ENCODE results near the gene PGP.

Gene PGP

DNA sequence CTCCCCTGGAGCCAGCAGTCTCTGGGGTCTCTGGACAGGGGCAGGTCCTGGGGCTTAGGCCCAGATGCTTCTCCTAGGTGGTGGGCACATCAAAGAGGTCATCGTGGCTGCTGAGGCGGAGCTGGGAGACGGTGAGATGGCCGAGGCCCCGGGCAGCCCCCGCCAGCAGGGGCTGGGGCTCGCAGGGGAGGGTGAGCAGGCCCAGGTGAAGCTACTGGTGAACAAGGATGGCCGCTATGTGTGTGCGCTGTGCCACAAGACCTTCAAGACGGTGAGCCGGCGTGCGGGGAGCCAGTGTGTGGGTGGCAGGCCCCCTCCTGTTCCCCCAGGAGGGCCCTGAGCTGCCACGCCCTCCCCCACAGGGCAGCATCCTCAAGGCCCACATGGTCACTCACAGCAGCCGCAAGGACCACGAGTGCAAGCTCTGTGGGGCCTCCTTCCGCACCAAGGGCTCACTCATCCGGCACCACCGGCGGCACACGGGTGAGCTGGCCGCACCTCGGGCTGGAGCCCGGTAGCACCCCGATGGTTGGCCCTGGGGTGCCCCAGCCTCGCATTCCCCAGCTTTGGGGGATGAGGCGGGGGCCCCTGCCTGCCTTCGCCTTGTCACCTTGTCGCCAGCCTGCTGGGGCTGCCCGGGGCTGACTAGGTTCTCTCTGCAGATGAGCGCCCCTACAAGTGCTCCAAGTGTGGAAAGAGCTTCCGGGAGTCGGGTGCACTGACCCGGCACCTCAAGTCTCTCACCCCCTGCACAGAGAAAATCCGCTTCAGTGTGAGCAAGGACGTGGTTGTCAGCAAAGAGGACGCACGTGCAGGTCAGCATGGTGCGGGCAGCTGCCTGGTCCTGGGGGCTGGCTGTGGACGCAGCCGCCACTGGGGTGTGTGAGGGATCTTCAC lies 17.7 kb upstream of the PGP start:
- no peak for DNase-seq (ENCODE audit: low read depth)
- TF ChIP-seq, protein P1, sequence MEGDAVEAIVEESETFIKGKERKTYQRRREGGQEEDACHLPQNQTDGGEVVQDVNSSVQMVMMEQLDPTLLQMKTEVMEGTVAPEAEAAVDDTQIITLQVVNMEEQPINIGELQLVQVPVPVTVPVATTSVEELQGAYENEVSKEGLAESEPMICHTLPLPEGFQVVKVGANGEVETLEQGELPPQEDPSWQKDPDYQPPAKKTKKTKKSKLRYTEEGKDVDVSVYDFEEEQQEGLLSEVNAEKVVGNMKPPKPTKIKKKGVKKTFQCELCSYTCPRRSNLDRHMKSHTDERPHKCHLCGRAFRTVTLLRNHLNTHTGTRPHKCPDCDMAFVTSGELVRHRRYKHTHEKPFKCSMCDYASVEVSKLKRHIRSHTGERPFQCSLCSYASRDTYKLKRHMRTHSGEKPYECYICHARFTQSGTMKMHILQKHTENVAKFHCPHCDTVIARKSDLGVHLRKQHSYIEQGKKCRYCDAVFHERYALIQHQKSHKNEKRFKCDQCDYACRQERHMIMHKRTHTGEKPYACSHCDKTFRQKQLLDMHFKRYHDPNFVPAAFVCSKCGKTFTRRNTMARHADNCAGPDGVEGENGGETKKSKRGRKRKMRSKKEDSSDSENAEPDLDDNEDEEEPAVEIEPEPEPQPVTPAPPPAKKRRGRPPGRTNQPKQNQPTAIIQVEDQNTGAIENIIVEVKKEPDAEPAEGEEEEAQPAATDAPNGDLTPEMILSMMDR (IDR thresholded peaks at IDR 0.05; ENCODE audit: control insufficient read depth, insufficient read depth, low read depth, low read length, missing control alignments), result no peak
- H3K4me3 ChIP-seq (ENCODE audit: control insufficient read depth, low read depth, low read length), result no peak overlapping the region

DNA sequence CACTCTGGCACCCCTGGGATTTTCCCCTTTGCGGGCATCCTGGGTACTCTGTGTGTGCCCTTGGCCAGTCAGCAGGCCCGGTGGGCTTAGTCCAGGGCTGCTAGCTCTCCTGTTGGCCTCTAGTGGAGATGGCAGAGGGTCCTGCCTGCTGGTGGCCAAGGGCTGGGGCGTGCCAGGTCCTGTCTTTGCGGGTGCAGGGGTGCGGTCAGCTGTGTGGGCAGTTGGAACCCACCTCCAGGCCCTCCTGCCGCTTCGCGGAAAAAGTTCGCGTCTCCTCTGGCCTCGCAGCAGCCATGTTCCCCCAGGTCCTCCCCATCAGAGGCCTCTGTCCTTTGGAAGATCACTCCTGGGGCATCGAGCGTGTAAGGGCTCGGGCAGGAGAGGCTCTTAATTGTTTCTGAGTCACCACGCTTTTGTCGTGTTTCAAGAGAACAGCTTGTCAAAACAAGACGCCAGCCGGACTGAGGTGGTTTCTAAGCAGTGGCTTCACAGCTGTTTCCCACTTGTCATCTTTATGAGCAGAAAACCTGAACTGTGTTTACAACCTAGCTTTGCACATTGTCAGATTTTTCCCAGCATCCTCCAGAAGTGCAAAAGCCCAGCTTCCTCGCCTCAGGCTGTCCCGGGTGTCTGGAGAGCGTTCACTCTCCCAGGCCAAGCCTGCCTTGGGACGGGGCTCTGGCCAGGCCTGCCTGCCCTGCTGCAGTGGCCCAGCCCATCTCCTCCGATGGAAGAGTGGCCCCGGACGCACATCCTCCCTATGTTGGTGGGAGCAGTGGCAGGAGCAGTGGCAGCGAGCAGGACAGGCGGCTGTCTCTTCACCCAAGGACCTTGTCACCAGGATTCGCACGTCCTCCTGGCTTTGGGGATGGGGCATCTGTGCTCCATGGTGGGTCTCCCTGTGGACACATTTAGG lies 16.6 kb upstream of the PGP start:
- no peak overlapping the region for H3K4me3 ChIP-seq (ENCODE audit: control insufficient read depth, low read depth, low read length)
- TF ChIP-seq, protein P1 (IDR thresholded peaks at IDR 0.05; ENCODE audit: control insufficient read depth, insufficient read depth, low read depth, low read length, missing control alignments), result no peak
- DNase-seq (ENCODE audit: low read depth), result no peak

GRCh38 chr16:2230376-2230775 lies 15.7 kb upstream of the PGP start:
- TF ChIP-seq, protein P1 (IDR thresholded peaks at IDR 0.05; ENCODE audit: control insufficient read depth, insufficient read depth, low read depth, low read length, missing control alignments), result no peak
- no peak for DNase-seq (ENCODE audit: low read depth)
- no peak overlapping the region for H3K4me3 ChIP-seq (ENCODE audit: control insufficient read depth, low read depth, low read length)

GRCh38 chr16:2229632-2230250 lies 15.1 kb upstream of the PGP start:
- no peak for DNase-seq (ENCODE audit: low read depth)
- no peak overlapping the region for H3K4me3 ChIP-seq (ENCODE audit: control insufficient read depth, low read depth, low read length)
- TF ChIP-seq, protein P1 (IDR thresholded peaks at IDR 0.05; ENCODE audit: control insufficient read depth, insufficient read depth, low read depth, low read length, missing control alignments), result no peak

DNA sequence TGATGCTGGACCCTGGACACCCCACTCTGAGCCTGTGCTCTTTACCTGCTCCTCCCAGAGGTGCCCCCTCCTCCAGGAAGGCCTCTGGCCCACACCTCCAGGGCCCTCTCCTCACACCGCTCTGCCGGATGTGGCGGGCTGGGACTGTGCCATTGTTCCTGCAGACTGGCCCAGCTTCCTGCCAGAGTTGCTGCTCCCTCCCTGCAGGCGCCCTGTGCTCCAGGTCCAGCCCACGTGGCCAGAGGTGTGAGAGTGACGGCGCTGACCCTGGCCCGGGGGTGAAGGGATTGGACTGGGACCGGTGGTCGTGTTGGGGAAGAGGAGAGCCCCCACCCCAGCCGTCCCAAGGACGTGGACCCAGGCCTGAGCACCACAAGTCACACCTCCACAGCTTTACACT lies 14.5 kb upstream of the PGP start:
- TF ChIP-seq, protein P1 (IDR thresholded peaks at IDR 0.05; ENCODE audit: control insufficient read depth, insufficient read depth, low read depth, low read length, missing control alignments), result no peak
- DNase-seq (ENCODE audit: low read depth), result no peak
- no peak overlapping the region for H3K4me3 ChIP-seq (ENCODE audit: control insufficient read depth, low read depth, low read length)

DNA sequence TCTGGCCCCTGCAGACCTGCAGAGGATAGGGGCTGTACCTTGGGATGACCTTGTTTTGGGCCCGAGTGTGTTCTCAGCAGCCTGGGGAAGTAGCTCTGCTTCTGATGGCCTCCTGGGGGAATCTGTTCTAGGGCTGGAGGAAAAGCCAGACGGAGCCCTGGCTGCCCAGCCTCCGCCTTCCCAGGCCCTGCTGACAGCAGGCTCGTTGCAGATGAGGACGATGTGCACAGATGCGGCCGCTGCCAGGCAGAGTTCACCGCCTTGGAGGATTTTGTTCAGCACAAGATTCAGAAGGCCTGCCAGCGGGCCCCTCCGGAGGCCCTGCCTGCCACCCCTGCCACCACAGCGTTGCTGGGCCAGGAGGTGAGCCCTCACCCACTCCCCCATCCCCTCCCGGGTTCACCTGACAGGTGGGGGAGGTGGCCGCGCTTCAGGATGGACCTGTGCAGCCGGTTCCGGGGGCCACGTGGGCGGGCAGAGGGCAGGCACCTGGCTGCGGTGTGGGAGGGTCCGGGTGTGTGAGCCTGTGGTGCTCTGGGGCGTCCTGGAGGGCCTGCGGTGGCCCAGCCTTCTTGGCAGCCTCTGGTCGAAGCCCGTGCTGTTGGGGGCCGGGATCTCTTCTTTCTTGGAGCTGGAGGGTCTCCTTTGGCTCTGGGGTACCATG lies 13.7 kb upstream of the PGP start:
- no peak overlapping the region for H3K4me3 ChIP-seq (ENCODE audit: control insufficient read depth, low read depth, low read length)

More for the DNA sequence above, 13.7 kb upstream of the PGP start:
- no peak for DNase-seq (ENCODE audit: low read depth)
- TF ChIP-seq, protein P1 (IDR thresholded peaks at IDR 0.05; ENCODE audit: control insufficient read depth, insufficient read depth, low read depth, low read length, missing control alignments), result no peak

Data from AG09309 (cell line).